ENCODE results near the gene TXNDC5. TPM values are rescaled to one million over a fixed set of nuclear protein-coding genes. Genes with fewer than 3 reads are reported as not detected.

Gene TXNDC5
- total and polyA plus RNA-seq, 2 donors (not counting 3 experiments of a cell fraction or from before 2014, with no cell fraction given) = 1,665 to 2,629 TPM

- ChIA-PET POLR2A (no interaction called here), CTCF (no interaction called here)
- FAIRE-seq (no peak), DNase-seq (ENCODE audit: low read depth, low spot score) (no peak)
- Histone ChIP-seq H3K9ac (replicated peaks; ENCODE audit: extremely low read depth, insufficient read depth, low read length) (no peak overlapping the region), H4K20me1 (replicated peaks; ENCODE audit: control insufficient read depth, extremely low read depth, insufficient read depth, low read length) (peaks cover 19% of the 10 kb centered on the region), H3K9me3 (replicated peaks; ENCODE audit: control insufficient read depth, insufficient read depth, low read length) (no peaks in the 10 kb centered on the region), H3K9me1 (replicated peaks; ENCODE audit: control insufficient read depth, extremely low read depth, insufficient read depth, low read length) (no peaks in the 10 kb centered on the region), H3K79me2 (ENCODE audit: control insufficient read depth, insufficient read depth, low read length) (peaks cover 94% of the 10 kb centered on the region), H3K27me3 (ENCODE audit: control insufficient read depth in 2 of 2, insufficient read depth in 2 of 2, low read length in 2 of 2) (no peaks in the 10 kb centered on the region), H3K36me3 (ENCODE audit: control insufficient read depth in 2 of 2, extremely low read depth in 1 of 2, insufficient read depth in 2 of 2, low read length in 2 of 2) (peaks cover 15 to 31% of the 10 kb centered on the region in 2 experiments), H3K4me3 (replicated peaks in 1 of 3; ENCODE audit: insufficient read depth in 1 of 3, low read depth in 1 of 3, low read length in 3 of 3) (no peak overlapping the region), H3K27ac (ENCODE audit: insufficient read depth, low read depth, low read length) (no peak overlapping the region), H3K4me2 (ENCODE audit: insufficient read depth, low read length) (no peak overlapping the region), H2AFZ (ENCODE audit: low read depth, low read length) (no peak overlapping the region), H3K4me1 (ENCODE audit: control insufficient read depth, extremely low read depth, insufficient read depth, low read length) (peaks cover 38% of the 10 kb centered on the region)
- dilution Hi-C loops (cut with MboI; ENCODE audit: extremely low pct_ligation_motif_present, low sequenced_read_pairs) (no loop called here), intact Hi-C loops (cut with micrococcal nuclease) (no loop called here)
- TF ChIP-seq EZH2 (IDR thresholded peaks at IDR 0.05; ENCODE audit: borderline replicate concordance, low read depth, low read length, severe bottlenecking) = no peak
- no peak for TF ChIP-seq POLR2A (IDR thresholded peaks at IDR 0.05; ENCODE audit: low read depth, low read length)
- no peak for TF ChIP-seq GATA2 (IDR thresholded peaks at IDR 0.05; ENCODE audit: insufficient read depth, insufficient read length, low read depth, low read length)
- TF ChIP-seq MYC (IDR thresholded peaks at IDR 0.05; ENCODE audit: low read depth, low read length) = no peak
- TF ChIP-seq JUN (IDR thresholded peaks at IDR 0.05; ENCODE audit: borderline replicate concordance, insufficient read depth, insufficient read length, low read depth) = no peak
- no peak for TF ChIP-seq MAX (IDR thresholded peaks at IDR 0.05; ENCODE audit: insufficient read depth, insufficient read length)
- TF ChIP-seq POLR2AphosphoS5 (IDR thresholded peaks at IDR 0.05; ENCODE audit: insufficient read depth, low read depth, low read length) = no peak
- TF ChIP-seq FOS (IDR thresholded peaks at IDR 0.05; ENCODE audit: borderline replicate concordance, insufficient read depth, low read length) = no peak
- TF ChIP-seq, protein P1, sequence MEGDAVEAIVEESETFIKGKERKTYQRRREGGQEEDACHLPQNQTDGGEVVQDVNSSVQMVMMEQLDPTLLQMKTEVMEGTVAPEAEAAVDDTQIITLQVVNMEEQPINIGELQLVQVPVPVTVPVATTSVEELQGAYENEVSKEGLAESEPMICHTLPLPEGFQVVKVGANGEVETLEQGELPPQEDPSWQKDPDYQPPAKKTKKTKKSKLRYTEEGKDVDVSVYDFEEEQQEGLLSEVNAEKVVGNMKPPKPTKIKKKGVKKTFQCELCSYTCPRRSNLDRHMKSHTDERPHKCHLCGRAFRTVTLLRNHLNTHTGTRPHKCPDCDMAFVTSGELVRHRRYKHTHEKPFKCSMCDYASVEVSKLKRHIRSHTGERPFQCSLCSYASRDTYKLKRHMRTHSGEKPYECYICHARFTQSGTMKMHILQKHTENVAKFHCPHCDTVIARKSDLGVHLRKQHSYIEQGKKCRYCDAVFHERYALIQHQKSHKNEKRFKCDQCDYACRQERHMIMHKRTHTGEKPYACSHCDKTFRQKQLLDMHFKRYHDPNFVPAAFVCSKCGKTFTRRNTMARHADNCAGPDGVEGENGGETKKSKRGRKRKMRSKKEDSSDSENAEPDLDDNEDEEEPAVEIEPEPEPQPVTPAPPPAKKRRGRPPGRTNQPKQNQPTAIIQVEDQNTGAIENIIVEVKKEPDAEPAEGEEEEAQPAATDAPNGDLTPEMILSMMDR (IDR thresholded peaks at IDR 0.05; ENCODE audit: extremely low read depth in 1 of 2, insufficient read depth in 1 of 2, low read depth in 1 of 2, low read length in 2 of 2) = no peak
- BruUV-seq (replicated peaks) = no TSS peak
These were observed 68.7 kb downstream of the TXNDC5 start for GRCh38 chr6:7841781-7842468.

Data from endothelial cell of umbilical vein (primary cell).